Stimulated activated CD8-positive, alpha-beta memory T cell treated with anti-CD3 and anti-CD28 coated beads, Interleukin-15, amount 100 ng/mL, for 4 hours (primary cell): Measurements from ENCODE around the gene CCNF.
A peak's percentile ranks its signal among the peaks of the same experiment; 100 is the strongest.

Experiments
- DNase-seq, 2 donors: peaks; one replicate each; pipeline ENCODE4 v3.0.0-alpha.2; 2020; ENCODE audit warnings: low read depth in 2 of 2

The CCNF gene

DNA sequence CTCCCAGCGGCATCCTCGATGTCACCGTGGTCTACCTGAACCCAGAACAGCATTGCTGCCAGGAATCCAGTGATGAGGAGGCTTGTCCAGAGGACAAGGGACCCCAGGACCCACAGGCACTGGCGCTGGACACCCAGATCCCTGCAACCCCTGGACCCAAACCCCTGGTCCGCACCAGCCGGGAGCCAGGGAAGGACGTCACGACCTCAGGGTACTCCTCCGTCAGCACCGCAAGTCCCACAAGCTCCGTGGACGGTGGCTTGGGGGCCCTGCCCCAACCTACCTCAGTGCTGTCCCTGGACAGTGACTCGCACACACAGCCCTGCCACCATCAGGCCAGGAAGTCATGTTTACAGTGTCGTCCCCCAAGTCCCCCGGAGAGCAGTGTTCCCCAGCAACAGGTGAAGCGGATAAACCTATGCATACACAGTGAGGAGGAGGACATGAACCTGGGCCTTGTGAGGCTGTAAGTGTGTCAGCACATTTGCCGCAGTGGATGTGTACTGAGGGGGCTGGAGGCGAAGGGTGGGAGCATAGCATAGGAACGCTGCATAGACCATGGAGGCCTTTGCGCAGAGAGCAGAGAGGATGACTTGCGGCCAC, 27.4 kb downstream of the CCNF start:
- no peak for DNase-seq

DNA sequence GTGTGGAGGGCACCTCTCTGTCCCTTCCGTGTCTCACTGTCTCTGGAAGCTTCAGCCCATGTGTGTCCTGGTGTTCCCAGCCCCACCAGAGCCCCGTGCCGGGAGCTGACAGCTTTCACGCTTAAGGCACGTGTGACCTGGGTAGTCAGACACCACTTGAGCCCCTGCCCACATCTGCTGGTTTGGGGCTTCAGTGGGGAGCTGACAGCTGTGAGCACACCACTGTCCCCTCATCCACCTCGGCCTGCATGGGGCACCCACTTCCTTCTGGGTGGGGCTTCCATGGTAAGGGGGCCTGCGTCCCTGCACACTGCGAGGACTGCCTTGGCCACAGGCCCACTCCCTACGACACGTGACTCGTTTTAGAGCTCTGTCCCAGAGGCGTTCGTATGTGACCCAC, 28.0 kb downstream of the CCNF start:
- no peak for DNase-seq

DNA sequence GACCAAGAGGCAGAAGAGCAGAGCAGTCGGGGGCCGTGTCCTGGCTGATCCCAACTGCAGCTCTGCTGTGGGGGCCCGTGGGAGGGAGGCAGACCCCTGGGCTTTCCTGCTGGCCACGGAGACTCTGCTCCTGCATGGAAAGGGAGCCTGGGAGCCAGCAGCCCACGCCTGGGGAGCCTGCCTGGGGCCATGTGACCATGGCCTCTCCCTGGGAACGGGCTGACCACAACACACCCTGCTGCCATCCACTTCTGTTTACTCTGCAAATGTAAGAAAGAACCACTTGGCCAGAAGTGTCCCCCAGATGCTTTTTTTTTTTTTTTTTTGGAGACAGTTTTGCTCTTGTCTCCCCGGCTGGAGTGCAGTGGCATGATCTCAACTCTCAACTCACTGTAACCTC, 28.7 kb downstream of the CCNF start:
- DNase-seq, result no peak

GRCh38 chr16:2458887-2459646, 29.8 kb downstream of the CCNF start:
- DNase-seq, result no peak

DNA sequence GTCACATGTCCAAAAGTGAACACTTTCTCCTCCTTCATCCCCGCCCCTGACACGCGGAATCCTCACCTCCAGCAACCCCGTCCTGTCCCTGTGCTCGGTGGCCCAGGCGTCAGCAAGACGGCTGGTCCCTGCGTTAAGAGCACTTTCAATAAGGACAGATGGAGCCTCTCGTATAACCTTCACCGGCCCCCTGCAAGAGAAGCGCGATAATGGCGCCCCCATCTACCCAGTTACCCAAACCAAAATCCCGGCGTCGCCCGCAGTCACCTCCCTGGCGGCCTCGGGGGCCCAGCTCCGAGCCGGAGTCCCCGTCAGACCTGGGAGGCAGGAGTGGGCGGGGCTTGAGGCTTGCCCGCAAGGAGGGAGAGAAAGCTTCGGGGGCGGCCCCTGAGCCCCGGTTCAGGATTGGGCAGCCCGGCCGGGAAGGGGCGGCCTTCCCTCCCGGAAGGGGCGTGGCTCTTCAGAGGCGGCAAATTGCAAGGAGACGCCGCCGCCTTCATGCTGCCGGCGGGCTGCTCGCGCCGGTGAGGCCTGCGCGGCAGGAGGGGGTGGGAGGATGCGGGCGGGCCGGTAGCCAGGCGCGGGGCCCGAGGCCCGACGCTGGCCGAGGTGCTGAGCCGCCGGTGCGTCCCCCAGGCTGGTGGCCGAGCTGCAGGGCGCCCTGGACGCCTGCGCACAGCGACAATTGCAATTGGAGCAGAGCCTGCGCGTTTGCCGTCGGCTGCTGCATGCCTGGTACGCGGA, 30.6 kb downstream of the CCNF start, which contains the start of gene TEDC2:
Gene TEDC2, plus strand, starts transcription at position 463 of the 744 bp plus-strand sequence. Its CDS starts 36 bp downstream, at position 499.
- peak; percentile 93 to 94 for DNase-seq

DNA sequence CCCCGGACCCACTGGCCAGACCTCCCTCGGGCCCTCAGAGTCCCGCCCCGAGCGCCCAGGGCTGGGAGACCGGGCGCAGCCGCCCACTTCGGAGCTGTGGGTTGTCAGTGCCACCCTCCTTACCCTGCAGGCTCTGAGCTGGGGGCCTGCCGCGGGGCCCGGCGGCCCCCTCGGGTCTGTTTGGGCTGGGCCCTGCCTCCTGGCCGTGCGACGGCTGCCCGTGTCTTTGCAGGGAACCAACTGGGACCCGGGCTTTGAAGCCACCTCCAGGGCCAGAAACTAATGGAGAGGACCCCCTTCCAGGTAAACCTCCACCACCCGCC, 31.1 kb downstream of the CCNF start:
- DNase-seq, result no peak

DNA sequence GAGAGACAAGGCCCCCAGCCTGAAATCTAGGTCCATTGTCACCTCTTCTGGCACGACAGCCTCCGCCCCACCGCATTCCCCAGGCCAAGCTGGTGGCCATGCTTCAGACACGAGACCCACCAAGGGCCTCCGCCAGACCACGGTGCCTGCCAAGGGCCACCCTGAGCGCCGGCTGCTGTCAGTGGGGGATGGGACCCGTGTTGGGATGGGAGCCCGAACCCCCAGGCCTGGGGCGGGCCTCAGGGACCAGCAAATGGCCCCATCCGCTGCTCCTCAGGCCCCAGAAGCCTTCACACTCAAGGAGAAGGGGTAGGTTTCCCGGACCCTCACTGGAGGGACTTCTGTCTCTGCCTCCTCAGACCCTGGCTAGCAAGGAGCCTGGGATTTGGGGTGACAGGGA, 31.7 kb downstream of the CCNF start:
- no peak for DNase-seq

DNA sequence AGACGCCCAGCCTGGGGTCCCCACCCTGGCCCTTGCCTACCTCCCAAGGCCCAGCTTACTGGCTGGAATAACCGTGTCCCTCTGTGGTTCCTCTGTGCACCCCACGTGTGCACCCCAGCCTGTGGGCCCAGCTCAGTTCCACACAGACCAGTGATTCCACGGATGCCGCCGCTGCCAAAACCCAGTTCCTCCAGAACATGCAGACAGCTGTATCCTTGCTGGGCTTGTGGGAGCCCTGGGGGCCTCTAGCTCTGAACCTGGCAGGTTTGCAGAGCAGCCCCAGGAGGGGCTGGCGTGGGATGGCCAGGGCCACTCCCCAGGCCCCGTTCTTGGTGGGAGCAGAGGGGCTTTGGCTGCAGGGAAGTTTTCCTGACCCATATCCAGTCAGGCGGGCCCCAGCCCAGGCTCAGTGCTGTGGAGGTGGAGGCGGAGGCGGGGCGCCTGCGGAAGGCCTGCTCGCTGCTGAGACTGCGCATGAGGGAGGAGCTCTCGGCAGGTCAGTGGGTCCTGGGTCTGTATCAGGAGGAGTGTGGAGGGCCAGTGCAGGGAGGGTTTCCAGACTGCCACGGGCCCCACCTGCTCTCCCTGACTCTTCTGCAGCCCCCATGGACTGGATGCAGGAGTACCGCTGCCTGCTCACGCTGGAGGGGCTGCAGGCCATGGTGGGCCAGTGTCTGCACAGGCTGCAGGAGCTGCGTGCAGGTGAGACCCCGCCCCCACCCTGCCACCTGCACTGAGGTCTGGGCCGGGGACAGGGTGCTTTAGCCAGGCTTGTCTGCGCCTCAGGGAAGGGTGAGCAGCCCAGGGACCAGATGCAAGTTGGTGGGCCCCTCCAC, 33.0 kb downstream of the CCNF start:
- DNase-seq, result no peak

DNA sequence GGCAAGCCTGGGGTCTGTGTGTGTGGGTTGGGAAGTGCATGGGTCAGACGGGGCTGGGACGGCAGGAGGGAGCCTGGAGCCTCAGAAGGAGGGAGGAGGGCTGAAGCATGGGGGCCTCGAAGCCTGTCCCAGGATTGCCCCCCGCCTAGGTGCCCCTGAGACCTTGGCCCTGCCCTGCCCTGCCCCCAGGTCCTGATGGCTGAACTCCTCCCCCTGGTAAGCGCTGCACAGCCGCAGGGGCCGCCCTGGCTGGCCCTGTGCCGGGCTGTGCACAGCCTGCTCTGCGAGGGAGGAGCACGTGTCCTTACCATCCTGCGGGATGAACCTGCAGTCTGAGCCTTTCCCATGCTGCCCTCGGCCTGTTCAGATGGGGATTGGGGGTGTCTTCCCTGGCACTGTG, 35.1 kb downstream of the CCNF start:
- DNase-seq, result no peak

DNA sequence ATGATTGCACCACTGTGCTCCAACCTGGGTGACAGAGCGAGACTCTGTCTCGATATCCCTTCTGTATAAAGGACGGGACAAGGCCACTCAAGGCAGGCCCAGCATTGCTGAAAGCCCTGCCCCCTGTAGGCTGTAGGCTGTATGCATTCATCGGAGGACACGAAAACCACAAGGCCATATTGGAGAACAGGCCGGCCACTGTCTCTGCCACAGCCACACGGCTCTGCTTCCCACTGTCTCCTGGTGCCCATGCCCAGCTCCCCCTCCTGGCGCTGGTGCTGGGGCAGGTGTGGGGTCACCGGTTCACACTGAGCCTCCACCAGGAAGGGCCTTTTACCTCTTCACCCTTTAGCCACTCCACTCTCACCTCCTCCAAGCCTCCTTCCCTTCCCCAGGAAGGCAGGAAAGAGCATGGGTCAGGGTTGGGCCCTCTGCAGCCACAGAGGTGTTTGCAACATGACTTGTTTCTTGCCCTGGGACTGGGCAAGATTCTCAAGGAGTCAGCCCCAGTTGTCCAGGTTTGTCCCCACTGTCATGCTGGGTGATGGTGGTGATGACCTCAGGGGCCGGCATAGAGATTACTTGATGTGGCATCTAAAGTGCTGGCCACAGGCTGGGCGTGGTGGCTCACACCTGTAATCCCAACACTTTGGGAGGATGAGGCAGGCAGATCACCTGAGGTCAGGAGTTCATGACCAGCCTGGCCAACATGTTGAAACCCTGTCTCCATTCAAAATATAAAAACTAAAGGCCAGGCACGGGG, 36.6 kb downstream of the CCNF start:
- no peak for DNase-seq

DNA sequence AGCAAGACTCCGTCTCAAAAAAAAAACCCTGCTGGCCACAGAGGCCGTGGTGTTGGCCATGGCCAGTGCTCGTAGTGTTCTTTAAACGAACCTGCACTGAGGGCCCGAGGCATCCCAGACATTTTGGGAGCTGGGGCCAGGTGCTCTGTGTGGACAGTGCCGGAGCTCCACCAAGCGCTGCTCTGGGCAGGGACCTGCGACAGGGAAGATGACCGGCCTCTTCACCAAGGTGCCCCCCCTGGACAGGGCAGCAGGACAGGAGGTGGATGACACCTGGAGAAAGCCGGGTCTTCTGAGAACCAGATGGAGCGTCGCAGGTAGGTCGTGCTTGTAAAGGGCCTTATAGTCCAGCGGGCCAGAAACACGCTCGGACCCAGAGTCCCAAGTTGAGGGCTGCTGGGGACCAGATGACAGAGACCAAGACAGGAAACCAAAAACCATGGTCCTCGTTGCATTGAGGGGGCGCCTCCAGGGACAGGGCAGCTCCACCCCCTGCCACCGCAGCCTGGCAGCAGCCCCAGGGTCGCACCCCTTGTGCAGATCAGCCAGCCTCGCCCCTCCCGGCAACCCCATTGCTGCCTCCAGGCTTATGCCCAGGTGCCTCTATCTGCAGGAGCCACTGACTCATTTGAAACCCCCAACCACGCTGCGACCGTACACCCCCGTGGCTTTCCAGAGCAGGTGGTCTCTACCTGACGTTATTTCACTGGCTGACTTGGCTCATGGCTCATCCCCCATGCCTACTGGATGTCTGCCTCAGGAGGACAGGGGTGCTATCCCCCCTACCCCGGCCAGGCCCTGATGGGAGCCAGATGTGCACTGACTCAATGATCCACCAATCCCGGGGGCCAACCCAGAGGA, 37.6 kb downstream of the CCNF start:
- no peak for DNase-seq

GRCh38 chr16:2467528-2468232, 38.4 kb downstream of the CCNF start:
- no peak for DNase-seq

GRCh38 chr16:2468233-2468724, 39.0 kb downstream of the CCNF start:
- DNase-seq, result no peak

DNA sequence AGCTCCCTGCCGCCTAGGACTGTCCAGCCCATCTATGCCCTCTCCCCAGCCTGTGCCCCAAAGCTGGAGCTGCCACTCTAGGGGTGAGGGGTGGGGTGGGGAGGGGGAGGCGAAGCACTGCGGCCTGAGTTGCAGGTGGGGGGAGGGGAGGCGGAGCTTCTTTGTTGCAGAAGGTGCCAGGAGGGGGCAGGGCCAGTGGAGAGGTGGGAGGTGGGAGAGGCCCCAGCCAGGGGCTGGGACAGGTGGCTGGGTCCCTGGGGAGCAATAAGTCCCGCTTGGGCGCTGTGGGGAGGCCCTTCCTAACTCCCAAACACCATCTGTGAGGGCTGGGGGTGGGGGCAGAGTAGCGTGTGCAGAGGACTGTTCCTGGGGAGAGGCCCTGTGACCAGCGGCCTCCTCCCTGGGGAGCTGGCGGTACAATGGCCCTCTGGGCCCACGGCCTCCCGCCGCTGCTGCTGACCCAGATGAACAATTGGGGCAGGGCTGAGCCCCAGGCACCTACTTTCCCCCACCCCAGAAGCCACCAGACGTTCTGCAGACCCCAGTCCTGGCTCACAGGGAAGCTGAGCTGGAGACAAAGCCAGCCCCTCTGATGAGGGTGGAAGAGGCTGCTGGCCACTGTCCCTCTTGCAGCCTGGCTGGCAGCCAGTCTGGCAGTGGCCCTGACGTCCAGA, 39.6 kb downstream of the CCNF start:
- no peak for DNase-seq

- DNase-seq, result no peak
These were observed 40.4 kb downstream of the CCNF start for GRCh38 chr16:2469399-2470233.

- no peak for DNase-seq
These were observed 41.0 kb downstream of the CCNF start for GRCh38 chr16:2470234-2470601.

DNA sequence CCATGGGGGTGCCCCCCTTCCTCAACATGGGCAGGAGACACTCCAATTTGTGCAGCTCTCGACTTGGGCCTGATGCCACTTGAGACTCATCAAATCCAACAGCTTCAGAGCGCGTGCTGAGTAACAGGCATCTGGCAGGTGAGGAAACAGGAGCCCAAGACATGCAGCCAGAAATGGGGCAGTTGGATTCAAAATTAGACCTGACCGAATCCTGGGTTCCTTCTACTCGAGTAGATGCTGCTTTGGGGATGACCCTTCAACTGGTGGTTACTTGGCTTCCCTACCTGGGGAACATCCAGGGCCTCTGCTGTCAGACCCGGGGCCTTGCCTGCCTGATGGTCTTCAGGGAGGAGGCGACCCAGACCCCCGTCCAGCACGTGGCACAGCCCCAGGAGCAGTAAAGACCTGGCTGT, 41.4 kb downstream of the CCNF start:
- DNase-seq, result no peak

GRCh38 chr16:2471016-2471652, 41.9 kb downstream of the CCNF start, which contains the start of gene NTN3:
TSS of gene NTN3 (plus strand) at chr16:2471297. CDS start at chr16:2471702, 405 bp downstream.
- no peak for DNase-seq
